Anterior cingulate cortex (tissue), 58 donors: ENCODE data around the gene ZSWIM6.
"Not testable (repeated sequence)": the region's sequence is repeated elsewhere in the genome, so short reads cannot be mapped to it uniquely, and the experiment has no call there.

ENCODE experiments used
- DNase-seq, 58 donors: peaks; one replicate each; lab custom pipeline; 2025; lab: John Stamatoyannopoulos, UW

ZSWIM6 gene

DNA sequence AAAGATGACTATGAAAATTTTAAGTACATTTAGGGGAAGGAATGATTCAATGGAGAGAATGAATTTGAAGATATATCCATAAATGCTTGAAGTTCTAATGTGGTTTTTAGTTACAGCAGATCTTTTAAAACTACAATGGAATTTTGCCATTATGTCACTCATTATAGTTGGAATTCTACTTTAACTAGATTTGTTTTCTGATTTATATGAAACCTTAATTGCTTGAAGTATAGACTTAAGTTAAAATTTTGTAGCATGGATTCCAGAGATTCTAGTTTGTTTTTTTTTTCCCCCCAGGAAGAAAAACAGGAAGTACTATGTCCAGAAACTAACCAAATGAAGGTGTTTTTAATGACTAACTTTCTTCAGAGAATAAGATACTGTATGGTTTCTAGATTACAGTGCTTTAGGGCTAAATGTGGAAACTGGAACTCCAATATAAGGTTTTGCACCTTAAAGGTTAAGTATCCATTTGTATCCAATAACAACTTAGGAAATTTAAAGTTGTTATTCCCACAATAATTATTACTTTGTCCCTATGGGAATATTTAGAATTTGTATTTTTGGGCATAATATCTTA, 70.3 kb downstream of the ZSWIM6 start:
- no peak for DNase-seq

DNA sequence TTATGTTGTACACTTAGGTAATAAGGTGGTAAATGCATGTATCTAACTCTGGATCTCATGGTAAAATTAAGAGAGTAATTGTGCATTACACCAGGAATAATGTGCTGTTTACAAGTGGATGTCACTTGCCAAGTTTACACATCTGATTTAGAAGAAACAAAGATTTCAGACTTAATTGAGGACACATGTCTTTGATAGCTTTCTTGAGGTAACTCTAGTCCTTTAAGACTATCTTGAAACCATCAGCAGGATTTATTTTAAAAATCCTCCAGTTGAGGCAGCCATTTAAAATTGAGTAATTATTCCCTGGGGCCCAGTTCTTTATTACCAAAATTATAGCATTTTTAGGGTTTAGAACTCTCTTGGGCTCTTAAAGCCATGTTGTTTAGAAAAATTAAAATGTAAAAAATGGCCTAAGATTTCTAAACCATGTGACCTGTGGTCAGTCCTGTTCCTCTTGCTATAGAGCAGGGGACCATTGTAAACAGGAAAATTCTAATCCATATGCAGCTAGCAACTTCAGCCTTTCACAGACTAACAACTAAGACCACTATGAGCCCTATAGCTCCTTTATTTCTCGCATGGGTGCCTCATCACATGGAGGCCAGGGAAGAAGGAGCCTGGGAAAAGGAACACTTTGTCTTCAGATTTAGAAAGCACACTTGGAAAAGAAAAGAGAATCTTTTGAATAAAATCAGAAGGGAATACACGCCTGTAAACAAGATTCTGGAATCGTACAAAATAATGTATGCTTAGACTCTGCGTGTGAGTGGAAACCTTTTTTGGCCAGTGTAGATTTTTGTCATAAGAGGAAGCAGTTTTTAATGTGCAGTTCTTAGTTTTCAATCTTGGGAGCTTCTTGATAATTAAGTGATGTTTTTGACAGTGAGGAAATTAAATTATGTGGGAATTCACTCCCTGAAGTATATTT, 71.2 kb downstream of the ZSWIM6 start:
- DNase-seq: no peak

DNA sequence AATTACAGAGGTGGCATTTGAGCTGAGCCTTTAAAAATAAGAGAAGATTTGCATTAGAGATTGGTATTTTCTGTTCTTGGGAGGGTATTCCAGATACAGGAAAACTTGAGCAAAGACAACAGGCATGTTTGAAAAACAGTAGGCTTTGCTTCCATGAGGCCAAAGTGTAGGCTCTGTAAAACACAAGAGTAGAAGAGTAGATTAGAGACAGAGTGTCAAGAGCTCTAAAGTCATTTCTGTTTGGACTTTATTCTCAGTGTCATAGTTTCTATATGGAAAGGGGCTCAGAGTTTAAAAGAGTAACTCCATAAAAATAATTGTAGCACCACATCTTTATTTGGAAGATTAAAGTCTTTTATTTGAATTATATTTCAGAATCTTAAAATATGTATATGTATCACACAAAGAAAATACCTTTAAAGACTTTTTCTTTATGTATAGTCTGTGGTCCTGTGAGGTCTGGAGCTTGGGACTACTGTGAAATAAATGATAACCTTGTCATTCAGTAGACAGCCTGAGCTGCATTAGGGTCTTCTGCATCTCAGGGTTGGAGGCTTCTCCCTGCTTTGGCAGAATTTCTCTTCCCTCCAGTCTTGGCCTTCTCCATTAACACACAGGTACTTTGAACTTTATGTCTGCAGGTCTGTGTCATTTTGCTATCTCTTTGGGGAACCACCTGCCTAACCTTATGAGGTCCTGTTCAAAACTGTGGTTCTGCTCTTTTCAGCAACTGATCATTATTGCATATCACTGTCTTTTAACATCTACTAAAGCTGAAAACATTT, 73.6 kb downstream of the ZSWIM6 start:
- no peak for DNase-seq

DNA sequence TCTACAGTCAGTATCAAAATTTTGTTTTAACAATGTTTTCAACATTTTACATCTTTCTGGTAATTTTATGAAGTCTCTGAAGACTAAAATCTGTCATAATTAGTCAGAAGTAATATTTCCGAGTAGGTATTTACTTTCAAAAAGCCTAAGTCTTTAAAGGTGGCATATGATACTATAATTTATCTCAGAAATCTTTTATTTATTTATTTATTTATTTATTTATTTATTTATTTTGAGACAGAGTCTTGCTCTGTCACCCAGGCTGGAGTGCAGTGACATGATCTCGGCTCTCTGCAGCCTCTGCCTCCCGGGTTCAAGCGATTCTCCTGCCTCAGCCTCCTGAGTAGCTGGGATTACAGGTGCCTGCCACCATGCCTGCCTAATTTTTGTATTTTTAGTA, 74.4 kb downstream of the ZSWIM6 start:
- DNase-seq: not testable (repeated sequence)

DNA sequence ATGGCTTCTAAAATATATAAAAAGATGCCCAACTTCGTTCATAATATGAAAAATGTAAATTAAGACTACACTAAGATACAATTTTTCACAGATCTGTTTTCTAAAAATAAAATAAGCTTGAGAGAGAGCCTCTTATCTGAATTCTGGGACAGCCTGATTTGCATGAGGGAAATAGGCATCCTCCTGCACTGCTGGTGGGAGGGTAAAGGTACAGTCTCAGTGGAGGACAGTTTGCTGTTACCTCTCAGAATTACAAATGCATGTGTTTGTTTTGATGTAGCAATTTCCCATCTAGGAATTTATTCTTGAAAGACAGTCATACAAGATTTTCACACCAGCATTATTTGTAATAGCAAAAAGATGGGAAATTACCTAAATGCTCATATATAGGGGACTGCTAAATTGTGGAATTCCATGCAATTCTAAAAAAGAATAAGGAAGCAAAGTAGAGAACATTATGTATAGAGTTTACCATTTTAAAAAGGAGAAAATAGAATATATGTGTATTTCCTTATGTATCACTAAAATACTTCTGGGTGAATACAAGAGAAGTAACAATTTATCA, 75.7 kb downstream of the ZSWIM6 start:
- no peak for DNase-seq

DNA sequence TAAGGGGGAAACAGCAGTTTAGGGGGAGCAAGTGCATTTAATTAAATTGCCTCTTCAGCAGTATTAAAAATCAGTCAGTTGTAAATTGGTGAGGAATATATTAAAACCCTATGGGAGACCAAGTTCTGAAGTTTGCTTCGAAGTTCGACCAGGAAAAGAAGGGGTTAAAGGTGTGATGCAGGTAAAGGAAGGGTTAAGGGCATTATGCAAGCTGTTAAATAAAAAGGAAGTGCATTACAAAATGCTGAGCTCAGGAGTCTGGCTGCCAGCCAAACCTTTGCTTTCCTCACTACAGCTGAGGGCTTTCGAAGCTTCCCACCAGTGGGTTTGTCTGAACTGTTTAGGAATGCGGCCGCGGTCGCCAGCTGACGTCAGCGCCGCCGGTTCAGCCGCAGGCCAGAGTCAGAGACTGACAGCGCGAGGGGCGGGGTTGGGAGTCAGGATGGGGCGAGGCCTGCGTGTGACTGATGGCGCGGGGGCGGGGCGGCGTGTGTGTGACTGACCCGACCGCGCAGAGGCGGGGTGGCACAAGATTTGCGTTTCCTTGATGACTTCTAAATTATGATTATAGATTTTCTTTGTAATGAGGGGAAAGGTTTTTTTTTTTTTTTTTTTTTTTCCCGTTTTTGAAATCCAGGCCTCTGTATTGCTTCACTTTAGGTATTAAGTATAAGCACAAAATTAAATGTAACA, 76.6 kb downstream of the ZSWIM6 start:
- peak; percentile 47 to 99 (median 96) for DNase-seq

DNA sequence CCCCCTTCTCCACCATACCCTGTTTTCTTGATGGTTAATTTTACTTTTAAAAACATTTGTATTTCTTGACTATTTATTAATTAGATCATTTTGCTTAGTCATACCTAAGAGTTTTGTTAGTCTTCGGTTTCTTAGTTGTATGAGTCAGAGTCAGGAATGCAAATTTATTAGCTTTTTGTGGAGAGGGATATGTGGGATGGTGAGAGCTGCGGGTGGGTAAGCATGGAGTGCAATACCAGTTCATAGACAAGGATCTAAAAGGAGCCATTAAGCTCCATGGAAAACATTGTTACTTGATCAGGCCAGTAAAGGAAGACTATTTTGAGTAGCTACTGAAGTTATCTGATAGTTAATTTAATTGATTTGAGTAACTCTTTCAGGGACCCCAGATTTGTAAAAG, 77.5 kb downstream of the ZSWIM6 start:
- no peak for DNase-seq

DNA sequence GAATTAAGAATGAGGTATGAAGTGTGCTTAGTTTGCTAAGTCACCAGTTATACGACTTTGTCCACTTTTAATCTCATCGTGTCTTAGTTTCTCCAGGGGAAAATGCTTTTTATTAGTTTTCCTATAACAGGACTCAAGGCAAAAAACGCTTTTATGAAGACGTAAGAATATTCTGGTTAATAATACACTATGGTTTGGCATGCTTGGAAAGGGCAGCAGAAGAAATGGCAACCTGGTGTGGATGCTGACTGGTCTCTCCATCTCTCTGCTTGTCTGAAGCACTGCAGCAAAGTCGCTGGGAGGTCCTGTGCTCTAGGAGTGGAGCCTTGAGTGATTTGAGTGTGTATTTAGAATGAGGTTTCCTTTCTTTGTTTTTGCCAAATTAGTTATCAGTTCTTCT, 78.8 kb downstream of the ZSWIM6 start:
- DNase-seq: no peak

DNA sequence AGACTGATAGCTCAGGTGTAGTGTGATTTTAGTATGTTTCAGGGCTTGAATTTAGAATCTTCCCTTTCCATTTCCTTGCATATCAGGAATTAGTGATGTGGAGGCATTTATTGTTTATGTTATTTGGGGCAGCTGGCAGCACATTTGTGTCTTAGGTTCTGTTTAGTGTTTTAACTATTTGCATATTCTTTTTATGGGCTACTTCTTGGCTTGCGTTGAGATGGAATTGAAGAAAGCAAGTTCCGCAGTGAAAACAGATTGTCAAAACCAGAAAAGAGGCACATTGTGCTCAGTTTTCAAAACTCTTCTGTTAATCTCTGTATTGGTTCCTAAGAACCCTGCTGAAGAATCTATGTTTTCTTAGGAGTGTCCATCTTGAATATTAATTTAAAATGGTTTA, 80.3 kb downstream of the ZSWIM6 start:
- peak in 2 of 58 donors; percentile 19 to 29 for DNase-seq

DNA sequence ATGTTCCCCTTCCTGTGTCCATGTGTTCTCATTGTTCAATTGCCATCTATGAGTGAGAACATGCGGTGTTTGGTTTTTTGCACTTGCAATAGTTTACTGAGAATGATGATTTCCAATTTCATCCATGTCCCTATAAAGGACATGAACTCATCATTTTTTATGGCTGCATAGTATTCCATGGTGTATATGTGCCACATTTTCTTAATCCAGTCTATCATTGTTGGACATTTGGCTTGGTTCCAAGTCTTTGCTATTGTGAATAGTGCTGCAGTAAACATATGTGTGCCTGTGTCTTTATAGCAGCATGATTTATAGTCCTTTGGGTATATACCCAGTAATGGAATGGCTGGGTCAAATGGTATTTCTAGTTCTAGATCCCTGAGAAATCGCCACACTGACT, 81.1 kb downstream of the ZSWIM6 start:
- not testable (repeated sequence) for DNase-seq

DNA sequence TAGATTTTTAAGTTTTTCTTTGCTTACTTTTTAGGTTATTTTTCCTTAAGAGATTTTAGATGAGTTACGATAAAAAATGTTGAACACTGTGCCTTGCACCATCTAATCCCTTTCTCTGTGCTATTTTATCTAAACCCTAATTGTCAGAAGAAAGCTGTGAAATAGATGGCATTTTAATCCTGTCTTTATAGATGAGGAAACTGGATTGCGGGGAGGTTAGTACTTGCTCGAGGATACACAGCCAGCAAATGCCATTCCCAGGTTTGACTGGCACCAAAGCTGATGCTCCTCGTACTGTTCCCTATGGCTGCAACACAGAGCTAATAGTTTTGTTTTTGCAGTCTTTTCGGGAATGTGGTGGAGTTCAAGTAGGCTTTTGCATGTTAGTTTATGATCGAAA, 82.7 kb downstream of the ZSWIM6 start:
- DNase-seq: no peak

DNA sequence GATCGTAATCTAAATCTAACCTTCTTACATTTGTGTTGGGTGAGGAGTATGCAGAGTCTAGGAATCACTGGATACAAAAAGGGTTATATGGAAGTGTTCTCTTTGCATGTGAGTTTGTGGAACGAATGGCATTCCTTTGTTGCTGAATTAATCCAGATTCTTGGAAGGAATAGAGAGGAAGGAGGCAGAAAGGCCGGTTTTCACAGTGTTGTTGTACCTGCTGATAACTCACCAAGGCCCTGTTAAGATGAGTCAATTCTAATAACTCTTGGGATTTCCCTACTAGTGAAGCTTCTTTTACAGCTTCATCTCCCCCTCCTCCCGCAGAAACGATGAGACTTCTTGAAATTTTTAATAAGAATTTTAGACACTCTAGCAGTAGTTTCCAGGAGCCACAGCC, 84.0 kb downstream of the ZSWIM6 start:
- DNase-seq: no peak

DNA sequence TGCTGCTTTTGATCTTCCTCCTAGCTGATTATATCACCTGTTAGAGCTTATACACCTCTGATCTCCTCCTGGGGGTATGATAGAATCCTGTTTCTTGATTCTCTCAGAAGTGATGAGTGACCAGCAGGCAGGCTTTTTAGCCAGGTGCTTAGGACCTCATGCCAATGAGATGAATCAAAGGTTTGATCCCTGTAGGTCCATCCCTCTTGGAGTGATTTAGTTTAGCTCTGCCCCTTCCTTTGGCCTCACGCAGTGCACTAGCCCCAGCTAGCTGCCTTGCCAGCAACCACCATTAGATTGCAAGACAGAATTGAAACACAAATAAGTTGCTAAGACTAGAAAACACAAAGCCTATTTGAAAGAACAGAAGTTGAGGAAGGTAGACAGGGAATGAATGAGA, 84.4 kb downstream of the ZSWIM6 start:
- DNase-seq: no peak

DNA sequence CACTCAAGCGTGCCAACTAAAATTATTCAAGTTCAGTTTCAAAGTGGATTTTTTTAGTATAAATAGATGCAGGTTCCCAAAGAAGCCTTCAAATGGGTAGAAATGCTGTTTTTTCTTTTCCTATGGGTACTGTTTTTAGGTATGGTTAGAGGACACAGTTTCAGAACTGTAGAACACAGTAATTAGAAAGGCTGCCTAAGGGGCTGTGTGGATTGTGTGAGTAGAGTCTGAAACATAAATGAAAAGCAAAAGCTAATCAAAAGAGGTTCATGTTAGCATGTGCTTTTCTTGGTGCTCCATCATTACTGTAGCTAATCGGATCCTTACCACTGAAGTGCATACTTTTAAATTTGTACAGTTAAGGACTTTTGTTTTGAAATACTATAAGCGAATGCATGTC, 85.3 kb downstream of the ZSWIM6 start:
- DNase-seq: no peak

DNA sequence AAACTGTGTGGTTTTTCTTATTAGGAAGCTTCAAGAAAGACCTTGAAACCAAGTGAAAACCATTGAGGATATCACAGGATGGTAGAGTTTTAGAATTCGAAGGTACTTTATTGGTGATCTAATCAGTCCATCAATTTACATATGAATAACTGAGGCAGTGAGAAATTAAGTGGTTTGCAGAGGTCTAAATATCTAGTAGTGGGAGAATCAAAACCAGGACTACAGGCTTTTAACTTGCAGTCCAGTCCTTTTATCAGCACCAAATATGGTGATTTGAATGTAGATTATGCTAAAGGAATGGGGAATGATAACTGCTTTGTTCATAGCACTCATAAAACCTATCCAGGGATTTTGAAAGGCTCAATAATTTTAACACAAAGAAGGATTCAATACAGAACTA, 85.8 kb downstream of the ZSWIM6 start:
- DNase-seq: no peak

DNA sequence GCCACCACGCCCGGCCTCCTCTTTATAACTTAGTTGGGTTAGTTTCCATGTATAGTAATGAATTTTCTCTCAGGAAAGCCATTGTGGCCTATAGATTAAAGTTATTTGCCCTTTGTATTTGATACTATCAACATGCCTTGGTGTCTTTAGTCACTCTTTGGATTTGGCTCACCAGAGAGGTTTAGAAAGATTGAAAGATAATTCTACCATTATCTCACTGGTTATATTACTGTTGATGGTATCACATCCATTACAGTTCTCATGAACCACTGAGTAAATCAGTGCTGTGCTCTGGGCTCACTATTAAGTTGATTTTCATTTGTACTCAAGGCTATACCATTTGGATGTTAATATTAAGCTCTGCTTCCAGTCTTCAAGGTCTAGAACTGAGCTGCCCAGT, 87.0 kb downstream of the ZSWIM6 start:
- no peak for DNase-seq

DNA sequence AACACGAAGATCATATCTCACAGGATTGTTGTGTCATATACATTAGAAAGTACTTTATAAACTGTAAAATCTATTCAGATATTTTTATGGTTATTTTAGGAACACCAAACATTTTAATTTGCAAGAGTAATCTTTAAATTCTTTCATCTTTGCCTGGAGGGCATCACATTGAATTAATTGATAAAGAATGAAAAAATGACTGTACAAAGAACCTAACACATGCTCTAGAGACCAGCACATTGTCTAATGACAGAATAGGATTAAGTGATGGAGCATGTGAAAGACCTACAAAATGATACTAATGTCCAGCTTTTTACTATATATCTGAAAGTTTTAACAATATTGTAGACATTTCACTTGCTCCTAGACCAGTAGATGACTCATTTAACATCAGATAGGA, 88.0 kb downstream of the ZSWIM6 start:
- no peak for DNase-seq

DNA sequence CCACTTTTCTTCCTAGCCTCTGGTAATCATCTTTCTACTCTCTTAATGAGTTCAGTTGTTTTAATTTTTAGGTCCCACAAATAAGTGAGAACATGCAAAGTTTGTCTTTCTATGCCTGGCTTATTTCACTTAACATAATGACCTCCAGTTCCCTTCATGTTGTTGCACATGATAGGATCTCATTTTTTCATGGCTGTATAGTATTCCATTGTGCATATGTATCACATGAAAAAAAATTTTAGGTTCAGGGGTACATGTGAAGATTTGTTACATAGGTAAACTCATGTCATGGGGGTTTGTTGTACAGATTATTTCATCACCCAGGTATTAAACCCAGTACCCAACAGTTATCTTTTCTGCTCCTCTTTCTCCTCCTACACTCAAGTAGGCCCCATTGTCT, 89.2 kb downstream of the ZSWIM6 start:
- DNase-seq: not testable (repeated sequence)

DNA sequence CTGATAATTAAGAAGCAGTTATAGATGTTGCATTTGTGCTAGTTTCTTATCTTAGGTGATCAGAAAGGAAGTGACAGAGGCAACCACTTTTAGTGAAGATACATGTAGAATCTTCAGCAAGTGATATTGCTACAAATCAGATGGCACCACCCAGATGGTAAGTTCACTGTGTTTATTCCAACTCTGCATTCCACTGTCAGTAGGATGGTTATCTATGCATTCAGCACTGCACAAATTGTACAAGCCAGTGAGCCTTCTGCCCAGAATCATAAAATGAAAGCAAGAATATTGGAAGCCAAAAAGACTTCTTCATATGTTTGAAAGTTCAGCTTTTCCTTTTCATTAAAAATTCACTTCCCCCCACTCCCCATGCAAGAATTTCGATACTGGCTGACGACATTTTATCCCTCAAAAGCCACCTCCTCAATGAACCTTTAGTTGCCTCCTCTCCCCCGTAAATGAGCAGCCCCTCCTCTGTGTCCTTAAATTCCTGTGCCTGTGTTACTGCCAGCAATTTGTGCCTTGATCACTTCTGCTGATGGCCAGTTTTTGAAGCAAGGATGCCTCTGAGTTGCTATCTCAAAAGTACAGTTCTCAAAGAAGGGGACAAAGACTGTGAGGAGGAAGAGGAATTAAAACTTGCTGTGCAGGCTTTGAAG, 91.6 kb downstream of the ZSWIM6 start:
- peak in 2 of 58 donors; percentile 8 to 58 for DNase-seq

DNA sequence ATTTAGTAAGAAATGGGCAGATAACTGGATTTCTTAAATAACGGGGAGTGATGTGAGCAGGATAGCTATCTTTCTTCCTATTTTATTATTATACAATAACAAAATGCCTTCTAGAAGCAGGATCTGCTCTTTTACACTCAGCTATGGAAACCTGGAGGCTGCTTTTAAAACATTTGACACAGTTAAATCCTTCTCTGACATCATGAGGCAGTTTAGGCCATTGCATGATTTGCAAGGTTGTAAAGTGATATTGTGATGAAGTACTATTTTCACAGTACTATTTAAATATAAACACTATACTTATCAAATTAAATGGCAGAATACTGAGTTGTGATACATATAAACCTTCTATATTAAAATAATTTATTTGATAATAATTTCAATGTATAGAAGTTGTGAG, 93.9 kb downstream of the ZSWIM6 start:
- no peak for DNase-seq
